Liver (tissue), 9 donors: ENCODE data around the gene ATP7A. TPM values are rescaled to one million over a fixed set of nuclear protein-coding genes. Genes with fewer than 3 reads are reported as not detected.

Source experiments
- DNase-seq: peaks from one replicate; pipeline ENCODE4 v3.0.0-alpha.2; 2017; ENCODE audit warnings: low spot score
- H3K27ac ChIP-seq, 2 donors: one replicate each; pipeline ENCODE4 v1.7.0; 2013; ENCODE audit warnings: inconsistent platforms in 2 of 2, low read length in 2 of 2, control low read depth in 1 of 2, low read depth in 1 of 2, mild to moderate bottlenecking in 1 of 2
- H3K27me3 ChIP-seq, 4 donors: one replicate each; pipeline versions ENCODE4 v1.6.1 to v1.7.0; 2013; ENCODE audit warnings: low read length in 3 of 4, inconsistent platforms in 1 of 4, mild to moderate bottlenecking in 1 of 4, moderate library complexity in 1 of 4; ENCODE audit not compliant: control insufficient read depth in 4 of 4, insufficient read depth in 4 of 4
- H3K36me3 ChIP-seq, 4 donors: one replicate each; pipeline versions ENCODE4 v1.6.1 to v1.7.0; 2013; ENCODE audit warnings: low read length in 3 of 4, mild to moderate bottlenecking in 3 of 4, low read depth in 1 of 4, moderate library complexity in 1 of 4; ENCODE audit not compliant: control insufficient read depth in 4 of 4, insufficient read depth in 3 of 4
- H3K4me1 ChIP-seq, 4 donors: one replicate each; pipeline versions ENCODE4 v1.6.1 to v1.7.0; 2013; ENCODE audit warnings: low read length in 3 of 4, mild to moderate bottlenecking in 3 of 4, moderate library complexity in 1 of 4; ENCODE audit not compliant: control insufficient read depth in 4 of 4, insufficient read depth in 4 of 4
- H3K4me3 ChIP-seq, 3 donors: one replicate each; pipeline versions ENCODE4 v1.6.1 to v1.7.0; 2013; ENCODE audit warnings: low read length in 3 of 3, control low read depth in 1 of 3, low read depth in 1 of 3, mild to moderate bottlenecking in 1 of 3
- H3K9ac ChIP-seq, 2 donors: one replicate each; pipeline ENCODE4 v1.7.0; 2013; ENCODE audit warnings: low read length in 2 of 2, mild to moderate bottlenecking in 2 of 2, moderate library complexity in 2 of 2, control low read depth in 1 of 2, low read depth in 1 of 2
- H3K9me3 ChIP-seq, 4 donors: one replicate each; pipeline versions ENCODE4 v1.6.1 to v1.7.0; 2013; ENCODE audit warnings: low read length in 3 of 4; ENCODE audit not compliant: control insufficient read depth in 4 of 4
- EGR1 ChIP-seq, 2 donors: IDR thresholded peaks; 2 replicates each; pipeline ENCODE4 v1.6.1; 2016 to 2018; ENCODE audit warnings: antibody characterized with exemption in 2 of 2, low read depth in 2 of 2
- FOXA1 ChIP-seq: IDR thresholded peaks from 2 replicates; pipeline ENCODE4 v1.6.1; 2016; ENCODE audit warnings: antibody characterized with exemption
- FOXA2 ChIP-seq: IDR thresholded peaks from 2 replicates; pipeline ENCODE4 v1.6.1; 2016; ENCODE audit warnings: antibody characterized with exemption
- HNF4A ChIP-seq, 2 donors: conservative IDR thresholded peaks; 2 replicates each; pipeline ENCODE4 v1.6.1; 2016; ENCODE audit warnings: antibody characterized with exemption in 2 of 2, mild to moderate bottlenecking in 2 of 2
- HNF4G ChIP-seq: IDR thresholded peaks from 2 replicates; pipeline ENCODE4 v1.6.1; 2016; ENCODE audit warnings: antibody characterized with exemption
- JUND ChIP-seq, 2 donors: IDR thresholded peaks; 2 replicates each; pipeline ENCODE4 v1.6.1; 2016; ENCODE audit warnings: antibody characterized with exemption in 2 of 2
- NR2F2 ChIP-seq: IDR thresholded peaks from 2 replicates; pipeline ENCODE4 v1.6.1; 2016; ENCODE audit warnings: antibody characterized with exemption
- RAD21 ChIP-seq, 2 donors: IDR thresholded peaks; 2 replicates each; pipeline ENCODE4 v1.6.1; 2016; ENCODE audit warnings: antibody characterized with exemption in 2 of 2, mild to moderate bottlenecking in 2 of 2
- RXRA ChIP-seq, 2 donors: IDR thresholded peaks; 2 replicates each; pipeline ENCODE4 v1.6.1; 2017 to 2018; ENCODE audit warnings: antibody characterized with exemption in 2 of 2, mild to moderate bottlenecking in 1 of 2
- SP1 ChIP-seq: IDR thresholded peaks from 2 replicates; pipeline ENCODE4 v1.6.1; 2018; ENCODE audit warnings: antibody characterized with exemption, mild to moderate bottlenecking
- TAF1 ChIP-seq: conservative IDR thresholded peaks from 2 replicates; pipeline ENCODE4 v1.6.1; 2016; ENCODE audit warnings: antibody characterized with exemption, mild to moderate bottlenecking
- YY1 ChIP-seq: IDR thresholded peaks from 2 replicates; pipeline ENCODE4 v1.6.1; 2016; ENCODE audit warnings: antibody characterized with exemption, mild to moderate bottlenecking
- WGBS: extraction: QIAGEN DNeasy Blood & Tissue Kit; methylation state at CpG from one replicate; pipeline ENCODE4 v1.1.7; 2013; 5-methylcytosine and 5-hydroxymethylcytosine counted together
- polyA plus RNA-seq, 2 donors: library from polyadenylated mRNA; stranded (reverse) in 1 of 2; unstranded in 1 of 2; fragments of 200-250 nt in 1 of 2; fragments of >200 nt in 1 of 2; fragmentation: Nextera tagmentation in 1 of 2; extraction: Ambion mirVana in 1 of 2; gene quantifications; one replicate each; pipeline versions ENCODE4 v1.2.1 to v1.2.3, GENCODE V29; 2013 to 2015
- total RNA-seq, 2 donors: library from RNA; depleted of rRNA; stranded (reverse); fragments of >200 nt; gene quantifications; one replicate each; pipeline ENCODE4 v1.2.3, GENCODE V29; 2014
- TF ChIP-seq, protein P1 (sequence below): IDR thresholded peaks from 2 replicates; pipeline ENCODE4 v1.6.1; 2016; ENCODE audit warnings: antibody characterized with exemption
- TF ChIP-seq, protein P2 (sequence below): fragments of 150-350 bp; IDR thresholded peaks from 2 replicates; pipeline ENCODE4 v1.5.1; 2017; ENCODE audit warnings: improper control_type of control experiment, low read depth, low read length; ENCODE audit not compliant: missing input control
- TF ChIP-seq, protein P3 (sequence below): IDR thresholded peaks from 2 replicates; pipeline ENCODE4 v1.6.1; 2016; ENCODE audit warnings: antibody characterized with exemption
- TF ChIP-seq, protein P4 (sequence below): IDR thresholded peaks from 2 replicates; pipeline ENCODE4 v1.6.1; 2016; ENCODE audit warnings: antibody characterized with exemption
- TF ChIP-seq, protein P5 (sequence below): IDR thresholded peaks from 2 replicates; pipeline ENCODE4 v1.6.1; 2016; ENCODE audit warnings: antibody characterized with exemption, mild to moderate bottlenecking
- donor health status: healthy.
- donor health status: healthy.
- donor health status: healthy.
- donor health status: healthy.
- donor health status: healthy.

The ATP7A gene
- total and polyA plus RNA-seq, 4 donors, result 0.75 to 15.3 (median 3.0) TPM

DNA sequence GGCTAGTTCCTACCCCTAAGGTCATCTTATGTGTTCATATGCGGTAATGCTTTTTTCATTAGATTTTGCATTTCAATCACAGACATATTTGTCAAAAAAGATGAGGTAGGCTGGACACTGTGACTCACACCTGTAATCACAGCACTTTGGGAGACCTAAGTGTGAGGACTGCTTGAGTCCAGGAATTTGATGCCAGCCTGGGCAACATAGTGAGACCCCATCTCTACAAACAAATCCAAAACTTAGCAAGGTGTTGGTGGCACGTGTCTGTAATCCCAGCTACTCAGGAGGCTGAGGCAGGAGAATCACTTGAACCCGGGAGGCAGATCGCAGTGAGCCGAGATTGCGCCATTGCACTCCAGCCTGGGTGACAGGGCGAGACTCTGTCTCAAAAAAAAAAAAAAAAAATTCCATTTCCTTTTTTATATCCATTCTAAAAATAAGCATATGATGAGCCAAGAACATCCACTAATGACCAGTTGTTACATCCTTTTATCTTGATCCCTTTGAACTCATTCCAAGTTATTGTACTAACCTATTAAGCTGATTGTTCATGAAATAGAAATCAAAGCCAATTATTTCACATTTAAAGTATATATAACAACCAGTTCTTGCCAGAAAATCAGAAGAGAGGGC, 35.5 kb downstream of the ATP7A start:
- H3K4me3 ChIP-seq, result no peak overlapping the region
- H3K27ac ChIP-seq, result no peak overlapping the region
- TF ChIP-seq SP1, result no peak
- no peak for TF ChIP-seq FOXA2
- no peak for TF ChIP-seq RAD21 (IDR thresholded peaks at IDR 0.05)
- no peak for TF ChIP-seq RXRA (IDR thresholded peaks at IDR 0.05)
- TF ChIP-seq FOXA1, result no peak
- no peak for TF ChIP-seq TAF1
- no peak for TF ChIP-seq HNF4A (conservative IDR thresholded peaks at IDR 0.05)
- no peak for TF ChIP-seq EGR1 (IDR thresholded peaks at IDR 0.05; ENCODE audit: low read depth in 2 of 2)
- TF ChIP-seq, protein P1, sequence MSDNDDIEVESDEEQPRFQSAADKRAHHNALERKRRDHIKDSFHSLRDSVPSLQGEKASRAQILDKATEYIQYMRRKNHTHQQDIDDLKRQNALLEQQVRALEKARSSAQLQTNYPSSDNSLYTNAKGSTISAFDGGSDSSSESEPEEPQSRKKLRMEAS, result no peak
- TF ChIP-seq NR2F2, result no peak
- TF ChIP-seq YY1, result no peak
- TF ChIP-seq, protein P2, sequence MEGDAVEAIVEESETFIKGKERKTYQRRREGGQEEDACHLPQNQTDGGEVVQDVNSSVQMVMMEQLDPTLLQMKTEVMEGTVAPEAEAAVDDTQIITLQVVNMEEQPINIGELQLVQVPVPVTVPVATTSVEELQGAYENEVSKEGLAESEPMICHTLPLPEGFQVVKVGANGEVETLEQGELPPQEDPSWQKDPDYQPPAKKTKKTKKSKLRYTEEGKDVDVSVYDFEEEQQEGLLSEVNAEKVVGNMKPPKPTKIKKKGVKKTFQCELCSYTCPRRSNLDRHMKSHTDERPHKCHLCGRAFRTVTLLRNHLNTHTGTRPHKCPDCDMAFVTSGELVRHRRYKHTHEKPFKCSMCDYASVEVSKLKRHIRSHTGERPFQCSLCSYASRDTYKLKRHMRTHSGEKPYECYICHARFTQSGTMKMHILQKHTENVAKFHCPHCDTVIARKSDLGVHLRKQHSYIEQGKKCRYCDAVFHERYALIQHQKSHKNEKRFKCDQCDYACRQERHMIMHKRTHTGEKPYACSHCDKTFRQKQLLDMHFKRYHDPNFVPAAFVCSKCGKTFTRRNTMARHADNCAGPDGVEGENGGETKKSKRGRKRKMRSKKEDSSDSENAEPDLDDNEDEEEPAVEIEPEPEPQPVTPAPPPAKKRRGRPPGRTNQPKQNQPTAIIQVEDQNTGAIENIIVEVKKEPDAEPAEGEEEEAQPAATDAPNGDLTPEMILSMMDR, result no peak
- TF ChIP-seq, protein P3, sequence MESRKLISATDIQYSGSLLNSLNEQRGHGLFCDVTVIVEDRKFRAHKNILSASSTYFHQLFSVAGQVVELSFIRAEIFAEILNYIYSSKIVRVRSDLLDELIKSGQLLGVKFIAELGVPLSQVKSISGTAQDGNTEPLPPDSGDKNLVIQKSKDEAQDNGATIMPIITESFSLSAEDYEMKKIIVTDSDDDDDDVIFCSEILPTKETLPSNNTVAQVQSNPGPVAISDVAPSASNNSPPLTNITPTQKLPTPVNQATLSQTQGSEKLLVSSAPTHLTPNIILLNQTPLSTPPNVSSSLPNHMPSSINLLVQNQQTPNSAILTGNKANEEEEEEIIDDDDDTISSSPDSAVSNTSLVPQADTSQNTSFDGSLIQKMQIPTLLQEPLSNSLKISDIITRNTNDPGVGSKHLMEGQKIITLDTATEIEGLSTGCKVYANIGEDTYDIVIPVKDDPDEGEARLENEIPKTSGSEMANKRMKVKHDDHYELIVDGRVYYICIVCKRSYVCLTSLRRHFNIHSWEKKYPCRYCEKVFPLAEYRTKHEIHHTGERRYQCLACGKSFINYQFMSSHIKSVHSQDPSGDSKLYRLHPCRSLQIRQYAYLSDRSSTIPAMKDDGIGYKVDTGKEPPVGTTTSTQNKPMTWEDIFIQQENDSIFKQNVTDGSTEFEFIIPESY, result no peak
- no peak for TF ChIP-seq JUND (IDR thresholded peaks at IDR 0.05)
- WGBS, result 83% methylated on average over 7 of the region's 7 CpGs
- H3K9me3 ChIP-seq, result no peaks in the 10 kb centered on the region
- H3K4me1 ChIP-seq, result no peaks in the 10 kb centered on the region
- DNase-seq, result no peak
- H3K9ac ChIP-seq, result no peak overlapping the region
- no peaks in the 10 kb centered on the region for H3K36me3 ChIP-seq
- H3K27me3 ChIP-seq, result no peaks in the 10 kb centered on the region

DNA sequence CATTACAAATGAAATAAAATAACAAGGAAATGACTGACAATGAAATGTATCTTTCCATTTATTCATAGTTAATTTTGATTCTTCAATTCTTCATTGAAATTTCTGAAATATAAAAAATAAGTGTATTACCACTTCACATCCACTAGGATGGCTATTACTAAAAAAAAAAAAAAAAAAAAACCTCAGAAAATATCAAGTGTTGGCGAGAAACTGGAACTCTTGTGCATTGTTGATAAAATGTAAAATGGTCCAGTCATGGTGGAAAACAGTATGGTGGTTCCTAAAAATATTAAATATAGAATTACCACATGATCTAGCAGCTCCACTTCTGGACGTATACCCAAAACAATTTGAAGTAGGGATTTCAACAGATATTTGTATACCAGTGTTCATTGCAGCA, 36.1 kb downstream of the ATP7A start:
- Histone ChIP-seq H3K9me3 (no peaks in the 10 kb centered on the region), H3K4me1 (no peaks in the 10 kb centered on the region), H3K27ac (no peak overlapping the region), H3K9ac (no peak overlapping the region), H3K27me3 (no peaks in the 10 kb centered on the region), H3K36me3 (no peaks in the 10 kb centered on the region), H3K4me3 (no peak overlapping the region)
- WGBS, result 94% methylated on average over 2 of the region's 2 CpGs
- TF ChIP-seq NR2F2 (no peak), RAD21 (IDR thresholded peaks at IDR 0.05) (no peak), SP1 (no peak), HNF4G (no peak), RXRA (IDR thresholded peaks at IDR 0.05) (no peak)
- TF ChIP-seq, protein P1, result no peak
- no peak for DNase-seq

DNA sequence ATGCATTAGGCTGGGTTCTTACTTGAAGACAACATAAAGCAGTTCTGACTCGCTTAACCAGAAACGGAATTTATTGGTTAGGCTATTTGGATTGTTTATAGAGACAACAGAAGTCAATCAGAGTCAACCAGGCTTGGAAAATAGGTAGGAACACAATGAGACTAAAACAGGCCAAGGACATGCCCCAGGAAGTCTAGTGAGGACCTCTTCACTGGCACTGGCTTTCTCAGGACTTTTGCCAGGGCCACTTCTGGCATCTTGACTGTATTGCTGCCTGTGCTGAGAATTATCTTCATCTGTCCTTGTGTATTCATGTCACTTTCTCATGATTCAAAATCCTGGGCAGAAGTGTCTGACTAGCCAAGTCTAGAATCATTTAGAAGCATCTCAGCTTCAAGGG, 39.3 kb downstream of the ATP7A start:
- no peaks in the 10 kb centered on the region for H3K36me3 ChIP-seq
- H3K9me3 ChIP-seq, result no peaks in the 10 kb centered on the region
- no peak overlapping the region for H3K4me3 ChIP-seq
- H3K27ac ChIP-seq, result no peak overlapping the region
- 92% methylated on average over 2 of the region's 2 CpGs for WGBS
- H3K27me3 ChIP-seq, result no peaks in the 10 kb centered on the region
- no peak for DNase-seq
- peaks cover 0 to 3% (median under 1%) of the 10 kb centered on the region in 4 donors for H3K4me1 ChIP-seq
- H3K9ac ChIP-seq, result no peak overlapping the region
- TF ChIP-seq HNF4A (conservative IDR thresholded peaks at IDR 0.05), result no peak
- TF ChIP-seq, protein P1, result no peak
- TF ChIP-seq JUND (IDR thresholded peaks at IDR 0.05), result no peak
- TF ChIP-seq, protein P4, sequence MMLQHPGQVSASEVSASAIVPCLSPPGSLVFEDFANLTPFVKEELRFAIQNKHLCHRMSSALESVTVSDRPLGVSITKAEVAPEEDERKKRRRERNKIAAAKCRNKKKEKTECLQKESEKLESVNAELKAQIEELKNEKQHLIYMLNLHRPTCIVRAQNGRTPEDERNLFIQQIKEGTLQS, result no peak
- no peak for TF ChIP-seq RAD21 (IDR thresholded peaks at IDR 0.05)
- no peak for TF ChIP-seq TAF1
- TF ChIP-seq SP1, result no peak
- TF ChIP-seq, protein P5, sequence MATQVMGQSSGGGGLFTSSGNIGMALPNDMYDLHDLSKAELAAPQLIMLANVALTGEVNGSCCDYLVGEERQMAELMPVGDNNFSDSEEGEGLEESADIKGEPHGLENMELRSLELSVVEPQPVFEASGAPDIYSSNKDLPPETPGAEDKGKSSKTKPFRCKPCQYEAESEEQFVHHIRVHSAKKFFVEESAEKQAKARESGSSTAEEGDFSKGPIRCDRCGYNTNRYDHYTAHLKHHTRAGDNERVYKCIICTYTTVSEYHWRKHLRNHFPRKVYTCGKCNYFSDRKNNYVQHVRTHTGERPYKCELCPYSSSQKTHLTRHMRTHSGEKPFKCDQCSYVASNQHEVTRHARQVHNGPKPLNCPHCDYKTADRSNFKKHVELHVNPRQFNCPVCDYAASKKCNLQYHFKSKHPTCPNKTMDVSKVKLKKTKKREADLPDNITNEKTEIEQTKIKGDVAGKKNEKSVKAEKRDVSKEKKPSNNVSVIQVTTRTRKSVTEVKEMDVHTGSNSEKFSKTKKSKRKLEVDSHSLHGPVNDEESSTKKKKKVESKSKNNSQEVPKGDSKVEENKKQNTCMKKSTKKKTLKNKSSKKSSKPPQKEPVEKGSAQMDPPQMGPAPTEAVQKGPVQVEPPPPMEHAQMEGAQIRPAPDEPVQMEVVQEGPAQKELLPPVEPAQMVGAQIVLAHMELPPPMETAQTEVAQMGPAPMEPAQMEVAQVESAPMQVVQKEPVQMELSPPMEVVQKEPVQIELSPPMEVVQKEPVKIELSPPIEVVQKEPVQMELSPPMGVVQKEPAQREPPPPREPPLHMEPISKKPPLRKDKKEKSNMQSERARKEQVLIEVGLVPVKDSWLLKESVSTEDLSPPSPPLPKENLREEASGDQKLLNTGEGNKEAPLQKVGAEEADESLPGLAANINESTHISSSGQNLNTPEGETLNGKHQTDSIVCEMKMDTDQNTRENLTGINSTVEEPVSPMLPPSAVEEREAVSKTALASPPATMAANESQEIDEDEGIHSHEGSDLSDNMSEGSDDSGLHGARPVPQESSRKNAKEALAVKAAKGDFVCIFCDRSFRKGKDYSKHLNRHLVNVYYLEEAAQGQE, result no peak
